MCF 10A (cell line): ENCODE data around the gene C1orf141. TPM values are rescaled to one million over a fixed set of nuclear protein-coding genes. Genes with fewer than 3 reads are reported as not detected.

ENCODE experiments used
- BruUV-seq: library from RNA; stranded (reverse); fragments of 400-500 nt; replicated peaks from 2 replicates; lab custom pipeline; 2021; lab: Mats Ljungman, UMichigan
- CTCF ChIA-PET: fragments of 300-600 bp; sonication (Branson Sonifier 250); formaldehyde crosslinking; extraction: SDS; loops from one replicate; lab custom pipeline; 2021; ENCODE audit warnings: antibody characterized with exemption, inconsistent platforms; lab: Yijun Ruan, JAX
- POLR2A ChIA-PET: fragments of 300-600, 350-650 bp; sonication (Branson Sonifier 250); formaldehyde crosslinking; extraction: SDS; loops from one replicate; lab custom pipeline; 2020; ENCODE audit warnings: antibody characterized with exemption, inconsistent platforms; lab: Yijun Ruan, JAX
- DNase-seq: peaks from one replicate; pipeline ENCODE4 v3.0.0-alpha.2; 2018; ENCODE audit not compliant: unreplicated experiment
- H3K27ac Mint-ChIP-seq: one replicate; pipeline ENCODE4 v1.8.0; 2022; ENCODE audit warnings: mild to moderate bottlenecking, low read depth, mixed read lengths; ENCODE audit not compliant: unreplicated experiment
- H3K27me3 Mint-ChIP-seq: one replicate; pipeline ENCODE4 v1.8.0; 2022; ENCODE audit warnings: mixed read lengths; ENCODE audit not compliant: insufficient read depth, unreplicated experiment
- H3K36me3 Mint-ChIP-seq: one replicate; pipeline ENCODE4 v1.8.0; 2022; ENCODE audit warnings: mild to moderate bottlenecking, moderate library complexity, mixed read lengths; ENCODE audit not compliant: insufficient read depth, unreplicated experiment
- H3K4me1 Mint-ChIP-seq: one replicate; pipeline ENCODE4 v1.8.0; 2022; ENCODE audit warnings: mixed read lengths; ENCODE audit not compliant: insufficient read depth, unreplicated experiment
- H3K4me3 Mint-ChIP-seq: one replicate; pipeline ENCODE4 v1.8.0; 2022; ENCODE audit warnings: mild to moderate bottlenecking, moderate library complexity, mixed read lengths; ENCODE audit not compliant: unreplicated experiment
- H3K9me3 Mint-ChIP-seq: one replicate; pipeline ENCODE4 v1.8.0; 2022; ENCODE audit warnings: mixed read lengths; ENCODE audit not compliant: unreplicated experiment
- CTCF ChIP-seq: fragments of 200-600 bp; IDR thresholded peaks from one replicate; pipeline ENCODE4 v1.8.0; 2022; ENCODE audit warnings: antibody characterized with exemption, mild to moderate bottlenecking; ENCODE audit not compliant: unreplicated experiment
- intact Hi-C: fragments of 100-400 bp; cut with micrococcal nuclease; formaldehyde crosslinking; loops from 2 replicates; pipeline ENCODE4 v1.14.1; 2022
- total RNA-seq: library from RNA; stranded (reverse); gene quantifications from 2 replicates; pipeline ENCODE4 v1.2.3, GENCODE V29; 2022

C1orf141 gene
- total RNA-seq, 1 experiment from 2014 or later: not detected

DNA sequence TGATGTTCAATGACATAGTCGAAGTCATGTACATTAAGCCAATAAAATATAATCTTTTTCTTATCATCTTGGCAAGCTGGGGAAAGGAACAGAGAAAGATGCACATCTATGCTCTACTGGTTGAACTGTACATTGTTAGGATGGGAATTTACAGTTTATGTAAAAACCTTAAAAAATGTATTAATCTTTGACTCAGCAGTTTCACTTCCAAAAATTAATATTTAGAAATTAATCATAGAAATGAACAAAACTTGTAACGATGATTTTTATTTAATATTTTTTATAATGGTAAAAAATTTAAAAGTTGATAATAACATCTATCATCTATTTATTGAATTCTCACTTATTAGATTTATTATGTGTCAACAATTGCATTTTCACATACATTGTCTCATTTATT, 5.7 kb upstream of the C1orf141 start:
- no peak for DNase-seq
- Mint-ChIP-seq H3K27ac (no peak overlapping the region), H3K27me3 (no peaks in the 10 kb centered on the region), H3K4me1 (peaks cover 4% of the 10 kb centered on the region), H3K9me3 (no peaks in the 10 kb centered on the region), H3K36me3 (no peaks in the 10 kb centered on the region), H3K4me3 (no peak overlapping the region)
- ChIA-PET CTCF (interaction anchor here (1.2 kb wide), 1 partner anchor 9 kb away, joined by 5 read pairs; no protein-coding TSS in a partner anchor), POLR2A (no interaction called here)
- no TSS peak for BruUV-seq
- no peak for TF ChIP-seq CTCF
- intact Hi-C loops: loop anchor here (10.0 kb wide), 1 partner anchor 364 kb away; no protein-coding TSS in a partner anchor

- no peaks in the 10 kb centered on the region for H3K9me3 Mint-ChIP-seq
- H3K4me3 Mint-ChIP-seq: no peak overlapping the region
- ChIA-PET POLR2A (no interaction called here), CTCF (interaction anchor here (1.0 to 5.7 kb wide), 2 partner anchors 10 to 95 kb away, joined by 4 to 36 read pairs; no protein-coding TSS in a partner anchor)
- no peaks in the 10 kb centered on the region for H3K27me3 Mint-ChIP-seq
- H3K4me1 Mint-ChIP-seq: peaks cover 7% of the 10 kb centered on the region
- no peaks in the 10 kb centered on the region for H3K36me3 Mint-ChIP-seq
- TF ChIP-seq CTCF: no peak
- H3K27ac Mint-ChIP-seq: no peak overlapping the region
- no TSS peak for BruUV-seq
- intact Hi-C loops: no loop called here
- no peak for DNase-seq
Observed at GRCh38 chr1:67138813-67139499, 4.2 kb upstream of the C1orf141 start.

GRCh38 chr1:67137307-67137753, 2.6 kb upstream of the C1orf141 start:
- DNase-seq: no peak
- Mint-ChIP-seq H3K36me3 (no peaks in the 10 kb centered on the region), H3K27me3 (no peaks in the 10 kb centered on the region)

More at GRCh38 chr1:67137307-67137753, 2.6 kb upstream of the C1orf141 start:
- intact Hi-C loops: no loop called here
- Mint-ChIP-seq H3K27ac (no peak overlapping the region), H3K9me3 (no peaks in the 10 kb centered on the region), H3K4me3 (no peak overlapping the region), H3K4me1 (peaks cover 7% of the 10 kb centered on the region)
- no TSS peak for BruUV-seq
- ChIA-PET CTCF (interaction anchor here (0.8 to 5.7 kb wide), 2 partner anchors 11 kb away, joined by 4 to 36 read pairs; no protein-coding TSS in a partner anchor), POLR2A (interaction anchor here (0.9 to 1.2 kb wide), 2 partner anchors 9 to 141 kb away, joined by 3 to 5 read pairs; no protein-coding TSS in a partner anchor)
- no peak for TF ChIP-seq CTCF
